ENCODE results near the gene BRAP. TPM values are rescaled to one million over a fixed set of nuclear protein-coding genes. Genes with fewer than 3 reads are reported as not detected.

BRAP gene
- total RNA-seq, 1 experiment from 2014 or later = 14.3 TPM

Other genes with a start within 250 kb of the BRAP start
- 22.7 and 33.4 TPM in 2 replicates for gene ATXN2, start 86.6 kb downstream of the BRAP start, total RNA-seq (2014; rRNA removed; shearing (Covaris generic))
- gene ACAD10, start 97 bp upstream of the BRAP start, total RNA-seq (2014; rRNA removed; shearing (Covaris generic)) = 9.8 and 19.0 TPM in 2 replicates
- gene ALDH2, start 81.0 kb upstream of the BRAP start, total RNA-seq (2014; rRNA removed; shearing (Covaris generic)) = 14.9 and 18.8 TPM in 2 replicates
- 60.9 and 61.2 TPM in 2 replicates for gene MAPKAPK5, start 156.3 kb upstream of the BRAP start, total RNA-seq (2014; rRNA removed; shearing (Covaris generic))